Spleen (tissue), 11 donors: Measurements from ENCODE around the gene MUC2. TPM values are rescaled to one million over a fixed set of nuclear protein-coding genes. Genes with fewer than 3 reads are reported as not detected.
A peak's percentile ranks its signal among the peaks of the same experiment; 100 is the strongest.

Experiments used
- DNase-seq: peaks from one replicate; pipeline ENCODE4 v3.0.0-alpha.2; 2020
- H3K27ac ChIP-seq, 8 donors: fragments of 200-600 bp; sonication (generic) in 7 of 8; 1 replicate in 4 of 8; 2 replicates in 4 of 8; pipeline versions ENCODE4 v1.5.0 to v1.8.0; 2016 to 2021; ENCODE audit warnings: inconsistent platforms in 4 of 8, mild to moderate bottlenecking in 4 of 8, moderate library complexity in 1 of 8
- H3K27me3 ChIP-seq, 7 donors: fragments of 200-600 bp; sonication (generic) in 6 of 7; replicated peaks in 1 of 7; 1 replicate in 4 of 7; 2 replicates in 3 of 7; pipeline versions ENCODE4 v1.5.0 to v1.8.0; 2016 to 2021; ENCODE audit warnings: inconsistent platforms in 3 of 7, mild to moderate bottlenecking in 1 of 7
- H3K36me3 ChIP-seq, 6 donors: fragments of 200-600 bp; sonication (generic) in 5 of 6; 1 replicate in 4 of 6; 2 replicates in 2 of 6; pipeline versions ENCODE4 v1.5.0 to v1.8.0; 2016 to 2021; ENCODE audit warnings: inconsistent platforms in 2 of 6
- H3K4me1 ChIP-seq, 6 donors: fragments of 200-600 bp; sonication (generic) in 5 of 6; 1 replicate in 3 of 6; 2 replicates in 3 of 6; pipeline versions ENCODE4 v1.5.0 to v1.8.0; 2016 to 2021; ENCODE audit warnings: inconsistent platforms in 3 of 6
- H3K4me3 ChIP-seq, 8 donors: fragments of 200-600 bp; sonication (generic) in 7 of 8; 1 replicate in 4 of 8; 2 replicates in 4 of 8; pipeline versions ENCODE4 v1.5.0 to v1.8.0; 2016 to 2021; ENCODE audit warnings: inconsistent platforms in 4 of 8, mild to moderate bottlenecking in 4 of 8, moderate library complexity in 2 of 8
- H3K9me3 ChIP-seq, 8 donors: fragments of 200-600 bp; sonication (generic) in 7 of 8; 1 replicate in 4 of 8; 2 replicates in 4 of 8; pipeline versions ENCODE4 v1.5.0 to v1.8.0; 2016 to 2021; ENCODE audit warnings: inconsistent platforms in 4 of 8
- POLR2A ChIP-seq, 3 donors: fragments of 450-650 bp; IDR thresholded peaks; one replicate each; pipeline ENCODE4 v1.5.1; 2017; ENCODE audit warnings: antibody characterized with exemption in 3 of 3, mild to moderate bottlenecking in 1 of 3
- POLR2AphosphoS5 ChIP-seq, 3 donors: sonication (generic); formaldehyde crosslinking; IDR thresholded peaks; one replicate each; pipeline ENCODE4 v1.5.1; 2017; ENCODE audit warnings: antibody characterized with exemption in 3 of 3
- WGBS, 5 donors: extraction: QIAGEN DNeasy Blood & Tissue Kit in 3 of 5; methylation state at CpG; one replicate each; pipeline versions ENCODE4 v1.1.5 to v1.1.7; 2013 to 2018; 5-methylcytosine and 5-hydroxymethylcytosine counted together
- intact Hi-C: fragments of 100-400 bp; cut with DNase I; formaldehyde crosslinking; loops from one replicate; pipeline ENCODE4 v1.15.0; 2023; ENCODE audit warnings: low total_unique reads
- polyA plus RNA-seq, 3 donors: library from polyadenylated mRNA; stranded (reverse); fragments of 200-250 nt; gene quantifications; one replicate each; pipeline ENCODE4 v1.2.1, GENCODE V29; 2013
- total RNA-seq, 7 donors: library from RNA; depleted of rRNA in 3 of 7; stranded (reverse); fragments of >200 nt in 3 of 7; fragmentation: NEBNext Ultra II Directional in 4 of 7; extraction: Animal tissue kit (Norgen Biotek cat#: 25700) in 4 of 7; gene quantifications; one replicate each; pipeline versions ENCODE4 v1.1.0 to v1.2.1, GENCODE V29; 2016 to 2021
- TF ChIP-seq, protein P1 (sequence below), 11 experiments: fragments of 200-600 bp in 7 of 11; fragments of 450-650 bp in 4 of 11; sonication (generic) in 4 of 11; IDR thresholded peaks in 8 of 11; conservative IDR thresholded peaks in 3 of 11; 1 replicate in 7 of 11; 2 replicates in 4 of 11; pipeline versions ENCODE4 v1.4.0 to v1.8.0; 2016 to 2021; ENCODE audit warnings: antibody characterized with exemption in 11 of 11, inconsistent platforms in 4 of 11, mild to moderate bottlenecking in 1 of 11
- donor health status: healthy with polysubstance abuse.
- donor health status: DM: no; HTN: no; CAD: no; lungs with moderate emphysema.
- donor health status: DM: no; HTN: no; CAD: no.
- donor health status: Bipolar disorder and iron deficiency.
- donor health status: healthy.
- donor health status: DM: no; HTN: no; CAD: no.
- donor health status: DM: yes; HTN: yes; CAD: no.

Gene MUC2
- total and polyA plus RNA-seq, 10 donors: 0.03 to 0.06 (median 0.03) TPM; not detected in 7

DNA sequence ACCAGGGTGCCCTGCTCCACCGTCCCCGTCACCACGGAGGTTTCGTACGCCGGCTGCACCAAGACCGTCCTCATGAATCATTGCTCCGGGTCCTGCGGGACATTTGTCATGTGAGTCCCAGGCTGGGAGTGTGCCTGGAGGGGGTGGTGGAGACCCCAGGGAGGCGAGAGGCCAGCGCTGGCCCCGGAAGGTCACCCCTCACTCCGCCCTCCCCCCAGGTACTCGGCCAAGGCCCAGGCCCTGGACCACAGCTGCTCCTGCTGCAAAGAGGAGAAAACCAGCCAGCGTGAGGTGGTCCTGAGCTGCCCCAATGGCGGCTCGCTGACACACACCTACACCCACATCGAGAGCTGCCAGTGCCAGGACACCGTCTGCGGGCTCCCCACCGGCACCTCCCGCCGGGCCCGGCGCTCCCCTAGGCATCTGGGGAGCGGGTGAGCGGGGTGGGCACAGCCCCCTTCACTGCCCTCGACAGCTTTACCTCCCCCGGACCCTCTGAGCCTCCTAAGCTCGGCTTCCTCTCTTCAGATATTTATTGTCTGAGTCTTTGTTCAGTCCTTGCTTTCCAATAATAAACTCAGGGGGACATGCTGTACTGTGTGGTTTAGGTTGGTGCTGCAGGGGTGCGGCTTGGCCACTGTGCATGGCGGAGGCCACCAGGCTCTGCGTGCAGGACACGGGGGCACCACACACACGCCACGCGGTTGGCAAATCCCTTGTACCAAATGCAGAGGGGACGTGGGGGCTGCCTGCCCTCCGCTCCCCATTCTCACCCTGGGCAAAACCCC lies 35.4 kb downstream of the MUC2 start:
- no peak overlapping the region for H3K27ac ChIP-seq
- intact Hi-C loops: no loop called here
- peaks cover 0 to 36% (median 0%) of the 10 kb centered on the region in 7 donors for H3K27me3 ChIP-seq
- TF ChIP-seq POLR2A (IDR thresholded peaks at IDR 0.05) (no peak), POLR2AphosphoS5 (IDR thresholded peaks at IDR 0.05) (no peak)
- TF ChIP-seq, protein P1, sequence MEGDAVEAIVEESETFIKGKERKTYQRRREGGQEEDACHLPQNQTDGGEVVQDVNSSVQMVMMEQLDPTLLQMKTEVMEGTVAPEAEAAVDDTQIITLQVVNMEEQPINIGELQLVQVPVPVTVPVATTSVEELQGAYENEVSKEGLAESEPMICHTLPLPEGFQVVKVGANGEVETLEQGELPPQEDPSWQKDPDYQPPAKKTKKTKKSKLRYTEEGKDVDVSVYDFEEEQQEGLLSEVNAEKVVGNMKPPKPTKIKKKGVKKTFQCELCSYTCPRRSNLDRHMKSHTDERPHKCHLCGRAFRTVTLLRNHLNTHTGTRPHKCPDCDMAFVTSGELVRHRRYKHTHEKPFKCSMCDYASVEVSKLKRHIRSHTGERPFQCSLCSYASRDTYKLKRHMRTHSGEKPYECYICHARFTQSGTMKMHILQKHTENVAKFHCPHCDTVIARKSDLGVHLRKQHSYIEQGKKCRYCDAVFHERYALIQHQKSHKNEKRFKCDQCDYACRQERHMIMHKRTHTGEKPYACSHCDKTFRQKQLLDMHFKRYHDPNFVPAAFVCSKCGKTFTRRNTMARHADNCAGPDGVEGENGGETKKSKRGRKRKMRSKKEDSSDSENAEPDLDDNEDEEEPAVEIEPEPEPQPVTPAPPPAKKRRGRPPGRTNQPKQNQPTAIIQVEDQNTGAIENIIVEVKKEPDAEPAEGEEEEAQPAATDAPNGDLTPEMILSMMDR (IDR thresholded peaks at IDR 0.05 in 8 of 11, conservative IDR thresholded peaks at IDR 0.05 in 3 of 11): no peak
- 84 to 90% (median 86%) methylated on average over 30 to 39 of the region's 39 CpGs for WGBS, 5 donors
- no peaks in the 10 kb centered on the region for H3K36me3 ChIP-seq
- H3K9me3 ChIP-seq: no peaks in the 10 kb centered on the region
- H3K4me3 ChIP-seq: no peak overlapping the region
- peaks cover 0 to 4% (median 0%) of the 10 kb centered on the region in 6 donors for H3K4me1 ChIP-seq
- peak; percentile 59 for DNase-seq

DNA sequence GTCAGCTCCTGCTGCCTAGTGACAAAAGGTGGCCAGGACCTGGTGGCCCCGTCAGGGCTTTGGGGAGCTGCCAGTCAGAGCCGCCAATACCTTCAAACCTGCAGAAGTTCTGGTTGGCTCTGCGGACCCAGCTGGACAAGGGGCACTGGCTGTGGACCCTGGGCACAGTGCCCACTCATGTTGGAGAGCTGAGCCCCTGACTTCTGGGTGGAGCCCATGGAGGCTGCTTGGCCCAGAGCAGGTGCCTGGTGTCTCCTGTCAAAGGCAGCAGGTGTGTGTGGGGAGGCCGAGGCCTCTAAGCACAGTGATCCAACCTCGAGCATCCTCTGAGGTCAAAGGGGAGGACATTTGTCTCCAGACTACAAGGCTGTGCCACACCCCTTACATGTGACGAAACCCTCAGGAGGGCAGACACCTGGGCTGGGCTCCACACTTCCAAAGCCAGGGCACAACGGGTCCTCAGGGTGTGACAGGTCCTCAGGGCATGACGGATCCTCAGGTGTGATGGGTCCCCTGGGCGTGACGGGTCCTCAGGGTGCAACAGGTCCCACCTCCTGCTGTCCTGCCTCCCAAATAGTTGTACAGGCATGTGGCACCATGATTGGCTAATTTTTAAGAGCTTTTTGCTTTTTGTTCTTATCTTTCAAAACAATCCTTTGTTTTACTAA lies 37.0 kb downstream of the MUC2 start:
- H3K9me3 ChIP-seq: no peaks in the 10 kb centered on the region
- no peak for TF ChIP-seq POLR2A (IDR thresholded peaks at IDR 0.05)
- TF ChIP-seq, protein P1 (IDR thresholded peaks at IDR 0.05 in 8 of 11, conservative IDR thresholded peaks at IDR 0.05 in 3 of 11): no peak
- no peak for TF ChIP-seq POLR2AphosphoS5 (IDR thresholded peaks at IDR 0.05)
- H3K27ac ChIP-seq: no peak overlapping the region
- peak; percentile 46 for DNase-seq
- no peaks in the 10 kb centered on the region for H3K36me3 ChIP-seq
- H3K27me3 ChIP-seq: peaks cover 0 to 35% (median 0%) of the 10 kb centered on the region in 7 donors
- no peak overlapping the region for H3K4me3 ChIP-seq
- 75 to 92% (median 78%) methylated on average over 6 to 10 of the region's 10 CpGs for WGBS, 5 donors
- H3K4me1 ChIP-seq: peaks cover 0 to 4% (median 0%) of the 10 kb centered on the region in 6 donors
- intact Hi-C loops: no loop called here

DNA sequence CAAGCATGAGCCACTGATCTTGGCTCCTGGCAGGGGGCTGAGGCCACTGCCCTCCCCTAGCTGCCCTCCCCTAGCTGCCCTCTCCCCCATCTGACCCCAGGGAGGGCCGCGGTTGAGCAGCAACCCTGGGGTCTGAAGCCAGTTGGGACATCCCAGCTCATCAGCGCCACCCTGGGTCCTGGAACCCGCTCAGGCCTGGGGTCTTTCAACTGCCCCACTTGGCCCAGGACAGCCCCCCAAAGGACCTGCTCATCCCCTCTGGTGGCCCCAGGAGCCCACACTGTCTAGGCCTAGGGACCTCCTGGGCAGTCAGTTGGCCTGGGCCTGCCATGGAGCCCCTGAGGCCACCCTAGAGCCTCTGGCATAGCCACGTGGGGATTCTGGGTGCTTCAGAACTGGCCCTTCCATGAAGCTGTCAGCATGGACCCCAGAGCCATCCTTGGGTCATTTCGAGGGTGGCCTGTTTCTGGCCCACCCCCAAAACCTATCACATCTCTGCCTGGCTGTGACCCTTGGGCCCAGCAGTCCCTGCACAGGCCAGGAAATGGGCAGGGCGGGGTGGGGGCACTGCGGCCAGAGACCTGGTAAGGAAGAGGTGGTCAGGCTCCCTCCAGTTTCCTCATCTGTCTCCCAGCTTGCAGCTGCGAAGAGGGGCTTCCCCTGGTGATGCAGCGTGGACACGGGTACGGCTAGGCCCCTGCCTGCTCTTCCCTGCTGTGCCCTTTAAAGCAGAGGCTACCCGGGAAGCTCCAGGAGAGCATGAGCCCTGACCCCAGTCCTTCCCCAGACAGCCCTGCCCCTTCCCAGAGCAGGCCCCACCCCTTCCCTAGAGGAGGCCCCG lies 37.9 kb downstream of the MUC2 start:
- Histone ChIP-seq H3K4me1 (peaks cover 0 to 4% (median 0%) of the 10 kb centered on the region in 6 donors), H3K9me3 (no peaks in the 10 kb centered on the region), H3K27me3 (peaks cover 0 to 26% (median 0%) of the 10 kb centered on the region in 7 donors), H3K4me3 (no peak overlapping the region), H3K36me3 (no peaks in the 10 kb centered on the region), H3K27ac (no peak overlapping the region)
- no peak for TF ChIP-seq POLR2AphosphoS5 (IDR thresholded peaks at IDR 0.05)
- no peak for TF ChIP-seq POLR2A (IDR thresholded peaks at IDR 0.05)
- TF ChIP-seq, protein P1 (IDR thresholded peaks at IDR 0.05 in 8 of 11, conservative IDR thresholded peaks at IDR 0.05 in 3 of 11): no peak
- intact Hi-C loops: no loop called here
- WGBS, 5 donors: 73 to 90% (median 84%) methylated on average over 8 to 14 of the region's 14 CpGs
- DNase-seq: peak; percentile 54
